ENCODE measurements around the gene SORBS2.
"Not testable (repeated sequence)": the region's sequence is repeated elsewhere in the genome, so short reads cannot be mapped to it uniquely, and the experiment has no call there.

SORBS2 gene

GRCh38 chr4:185716577-185717376, 95.2 kb downstream of the SORBS2 start:
- no peak for DNase-seq (ENCODE audit: low read depth, low spot score)

- DNase-seq (ENCODE audit: low read depth, low spot score): no peak
Measured at GRCh38 chr4:185716141-185716551, 95.8 kb downstream of the SORBS2 start.

- not testable (repeated sequence) for DNase-seq (ENCODE audit: low read depth, low spot score)
Measured at GRCh38 chr4:185714524-185714923, 97.5 kb downstream of the SORBS2 start.

- no peak for DNase-seq (ENCODE audit: low read depth, low spot score)
Measured at GRCh38 chr4:185713731-185714130, 98.3 kb downstream of the SORBS2 start.

GRCh38 chr4:185713272-185713671, 98.7 kb downstream of the SORBS2 start:
- no peak for DNase-seq (ENCODE audit: low read depth, low spot score)

- DNase-seq (ENCODE audit: low read depth, low spot score): no peak
Measured at GRCh38 chr4:185712350-185713024, 99.5 kb downstream of the SORBS2 start.

GRCh38 chr4:185711726-185712125, 100.3 kb downstream of the SORBS2 start:
- no peak for DNase-seq (ENCODE audit: low read depth, low spot score)

- peak; percentile 80 for DNase-seq (ENCODE audit: low read depth, low spot score)
Measured at GRCh38 chr4:185710487-185710995, 101.5 kb downstream of the SORBS2 start.

- DNase-seq (ENCODE audit: low read depth, low spot score): peak; percentile 31
Measured at GRCh38 chr4:185709802-185710486, 102.0 kb downstream of the SORBS2 start.

GRCh38 chr4:185708348-185708747, 103.6 kb downstream of the SORBS2 start:
- DNase-seq (ENCODE audit: low read depth, low spot score): peak; percentile 12

GRCh38 chr4:185707622-185708021, 104.4 kb downstream of the SORBS2 start:
- DNase-seq (ENCODE audit: low read depth, low spot score): peak; percentile 41

- no peak for DNase-seq (ENCODE audit: low read depth, low spot score)
Measured at GRCh38 chr4:185702147-185702663, 109.8 kb downstream of the SORBS2 start.

- no peak for DNase-seq (ENCODE audit: low read depth, low spot score)
Measured at GRCh38 chr4:185700630-185701029, 111.4 kb downstream of the SORBS2 start.

- DNase-seq (ENCODE audit: low read depth, low spot score): peak; percentile 37
Measured at GRCh38 chr4:185700048-185700447, 111.9 kb downstream of the SORBS2 start.

GRCh38 chr4:185697488-185697887, 114.5 kb downstream of the SORBS2 start:
- DNase-seq (ENCODE audit: low read depth, low spot score): no peak

- DNase-seq (ENCODE audit: low read depth, low spot score): no peak
Measured at GRCh38 chr4:185695743-185696142, 116.3 kb downstream of the SORBS2 start.

GRCh38 chr4:185693548-185694215, 118.3 kb downstream of the SORBS2 start:
- DNase-seq (ENCODE audit: low read depth, low spot score): no peak

GRCh38 chr4:185689407-185689806, 122.6 kb downstream of the SORBS2 start:
- DNase-seq (ENCODE audit: low read depth, low spot score): no peak

- no peak for DNase-seq (ENCODE audit: low read depth, low spot score)
Measured at GRCh38 chr4:185685804-185686203, 126.2 kb downstream of the SORBS2 start.

GRCh38 chr4:185683896-185684295, 128.1 kb downstream of the SORBS2 start:
- DNase-seq (ENCODE audit: low read depth, low spot score): no peak

GRCh38 chr4:185683222-185683621, 128.8 kb downstream of the SORBS2 start:
- DNase-seq (ENCODE audit: low read depth, low spot score): no peak
